ELF-1 (cell line): Measurements from ENCODE around the gene SFN.

Experiments used
- DNase-seq: peaks from one replicate; pipeline ENCODE4 v3.0.0-alpha.2; 2016; ENCODE audit warnings: low read depth, low spot score

SFN gene

DNA sequence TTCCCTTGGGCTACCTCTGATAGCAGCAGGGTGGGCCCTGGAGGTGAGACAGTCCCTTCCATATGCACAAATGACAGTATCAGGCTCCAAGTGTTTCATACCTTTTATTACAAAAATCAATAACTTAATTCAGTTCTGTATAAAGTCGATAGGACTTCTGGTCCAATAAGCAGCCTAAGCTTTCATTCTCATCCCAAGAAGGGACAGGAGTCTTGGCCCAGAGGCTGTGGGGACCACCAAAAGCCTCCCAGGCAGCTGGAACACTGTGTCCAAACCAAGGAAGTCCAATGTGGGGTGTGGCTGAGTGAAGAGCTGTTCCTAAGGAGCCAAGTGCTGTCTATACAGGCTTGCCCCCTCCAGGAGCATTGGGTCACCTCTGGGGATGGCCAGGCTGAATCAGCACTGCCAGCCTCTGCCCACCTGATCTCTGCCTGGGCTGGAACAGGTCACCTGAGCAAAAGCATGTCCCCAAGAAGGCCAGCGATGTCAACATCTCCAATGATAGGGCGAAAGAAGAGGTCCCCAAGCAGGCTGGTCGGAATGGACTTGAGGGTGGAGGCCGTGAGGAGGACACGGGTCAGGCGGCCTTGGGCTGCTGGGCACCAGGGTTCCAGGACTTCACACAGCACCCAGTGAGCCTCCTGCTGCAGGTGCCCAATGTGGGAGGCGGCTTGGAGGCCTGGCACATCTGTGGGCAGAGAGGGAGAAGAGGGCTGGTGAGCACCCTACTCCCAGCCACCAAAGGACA lies 48.6 kb downstream of the SFN start:
- DNase-seq, result no peak

DNA sequence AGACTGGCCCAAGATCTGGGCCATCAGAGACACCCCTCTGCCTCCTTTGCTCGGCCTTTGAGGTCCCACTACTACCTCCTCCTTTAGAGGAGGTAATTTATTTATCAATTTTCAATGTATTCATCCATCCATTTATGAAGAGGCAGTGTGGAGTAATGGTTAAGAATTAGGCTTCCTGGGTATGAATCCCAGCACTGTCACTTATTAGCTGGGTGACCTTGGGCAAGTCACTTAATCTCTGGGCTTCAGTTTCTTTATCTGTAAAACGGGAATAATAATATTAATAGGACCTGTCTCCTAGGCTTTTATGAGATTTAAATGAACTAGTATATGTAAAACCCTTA lies 49.2 kb downstream of the SFN start:
- DNase-seq, result no peak

DNA sequence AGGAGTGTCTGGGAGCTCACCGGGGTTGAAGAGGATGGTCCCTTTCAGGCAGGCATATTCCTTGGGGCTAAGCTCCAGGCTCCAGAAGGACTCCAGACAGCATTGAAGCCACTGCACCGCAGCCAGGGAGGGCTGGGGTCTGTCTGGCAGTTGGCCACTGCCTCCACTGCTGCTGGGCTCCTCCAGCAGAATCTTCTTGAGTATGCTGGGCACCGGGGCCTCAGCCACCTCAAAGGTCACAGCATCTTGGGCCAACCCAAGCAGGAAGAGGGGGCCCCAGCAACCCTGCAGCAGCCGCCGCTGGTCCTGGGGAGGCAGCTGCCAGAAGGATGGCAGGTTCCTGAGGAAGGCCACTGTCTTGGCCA lies 50.4 kb downstream of the SFN start:
- no peak for DNase-seq
